Hematopoietic multipotent progenitor cell treated with erythropoietin and hydrocortisone succinate and interleukin-3 and kit ligand, for 8 days (in vitro differentiated cells): ENCODE measurements around the gene AOAH.
"Not testable (repeated sequence)": the region's sequence is repeated elsewhere in the genome, so short reads cannot be mapped to it uniquely, and the experiment has no call there.

Experiments
- DNase-seq: peaks from one replicate; pipeline ENCODE4 v3.0.0-alpha.2; 2015

AOAH gene

GRCh38 chr7:36535866-36536664 lies 188.2 kb downstream of the AOAH start:
- DNase-seq: no peak

GRCh38 chr7:36533717-36534116 lies 190.6 kb downstream of the AOAH start:
- no peak for DNase-seq

- no peak for DNase-seq
These were observed 191.3 kb downstream of the AOAH start for GRCh38 chr7:36532981-36533499.

GRCh38 chr7:36531951-36532350 lies 192.3 kb downstream of the AOAH start:
- DNase-seq: no peak

GRCh38 chr7:36530456-36530855 lies 193.8 kb downstream of the AOAH start:
- no peak for DNase-seq

GRCh38 chr7:36527549-36527913 lies 196.8 kb downstream of the AOAH start:
- no peak for DNase-seq

GRCh38 chr7:36526863-36527548 lies 197.3 kb downstream of the AOAH start:
- peak; percentile 72 for DNase-seq

- no peak for DNase-seq
These were observed 200.8 kb downstream of the AOAH start for GRCh38 chr7:36523371-36524101.

DNA sequence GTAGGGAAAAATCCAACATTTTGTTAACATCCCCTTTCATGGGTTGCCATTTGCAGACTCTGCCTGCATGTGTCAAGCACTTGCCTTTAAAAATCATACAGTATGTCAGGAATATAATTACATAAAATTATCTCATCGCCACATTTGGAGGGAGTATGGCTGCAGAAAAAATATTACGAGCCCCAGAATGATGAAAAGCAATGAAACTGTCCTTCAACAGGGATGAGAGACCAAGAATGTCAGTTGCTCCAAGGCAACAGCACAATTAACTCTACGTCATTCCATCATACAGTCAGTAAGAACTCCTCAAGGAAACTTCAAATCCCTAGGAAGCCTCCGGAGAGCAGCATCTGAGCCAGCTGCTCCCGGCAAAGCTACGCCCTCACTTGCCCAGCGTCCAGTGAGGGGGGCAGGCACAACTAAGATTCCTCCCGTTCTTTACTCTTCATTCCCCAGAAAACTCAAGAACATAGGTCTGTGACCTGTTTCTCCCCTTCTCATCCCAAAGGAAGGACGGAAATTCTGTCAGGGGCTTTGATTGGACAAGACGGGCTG lies 201.8 kb downstream of the AOAH start:
- no peak for DNase-seq

DNA sequence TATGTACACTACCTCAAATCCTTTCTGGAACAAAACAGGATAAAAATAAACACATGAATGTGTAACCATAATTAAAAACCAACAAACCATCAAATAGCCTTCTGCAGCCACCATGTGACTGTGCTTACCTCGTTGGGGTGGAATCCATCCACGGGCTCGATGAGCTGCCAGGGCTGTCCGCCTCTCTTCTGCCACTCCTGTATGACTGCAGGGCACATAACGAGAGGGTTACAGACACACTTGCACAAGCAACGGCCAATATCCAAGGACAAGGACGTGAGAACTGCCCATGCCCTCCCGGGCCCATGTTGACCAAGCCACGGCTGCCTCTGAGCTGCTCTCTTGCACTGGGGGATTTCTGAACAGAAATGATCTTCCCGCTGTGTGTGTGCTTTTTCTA lies 202.4 kb downstream of the AOAH start:
- no peak for DNase-seq

DNA sequence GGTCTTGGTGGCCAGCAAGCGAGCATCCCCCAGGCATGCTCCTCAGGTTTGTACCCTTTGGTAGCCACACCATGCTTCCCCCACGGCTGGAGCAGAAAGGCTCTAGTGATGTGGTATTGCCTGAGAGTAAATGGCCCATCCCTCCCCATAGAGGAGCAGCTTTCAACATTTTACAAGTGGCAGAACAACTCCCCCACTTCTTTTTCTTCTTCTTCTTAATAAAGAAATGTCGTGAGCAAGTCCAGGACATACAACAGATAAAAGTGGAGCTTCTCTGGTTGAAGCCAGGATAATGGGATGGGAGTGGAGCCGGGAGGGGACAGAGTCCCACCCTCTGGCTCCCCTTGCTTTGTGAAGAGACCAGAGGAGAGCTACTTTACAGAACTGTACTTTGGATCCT lies 203.2 kb downstream of the AOAH start:
- DNase-seq: no peak

DNA sequence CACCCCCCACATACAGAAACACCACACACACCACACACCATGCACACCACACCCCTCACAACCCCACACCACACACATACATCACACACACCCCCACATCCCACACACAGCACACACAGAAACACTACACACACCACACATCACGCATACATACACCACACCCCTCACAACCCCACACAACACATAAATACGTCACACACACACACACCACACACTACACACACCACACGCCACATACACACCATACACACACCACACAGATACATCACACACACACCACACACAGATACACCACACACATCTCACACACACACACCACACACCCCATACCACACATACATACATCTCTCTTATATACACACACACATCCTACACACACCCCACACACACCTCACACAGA lies 208.4 kb downstream of the AOAH start:
- DNase-seq: no peak

DNA sequence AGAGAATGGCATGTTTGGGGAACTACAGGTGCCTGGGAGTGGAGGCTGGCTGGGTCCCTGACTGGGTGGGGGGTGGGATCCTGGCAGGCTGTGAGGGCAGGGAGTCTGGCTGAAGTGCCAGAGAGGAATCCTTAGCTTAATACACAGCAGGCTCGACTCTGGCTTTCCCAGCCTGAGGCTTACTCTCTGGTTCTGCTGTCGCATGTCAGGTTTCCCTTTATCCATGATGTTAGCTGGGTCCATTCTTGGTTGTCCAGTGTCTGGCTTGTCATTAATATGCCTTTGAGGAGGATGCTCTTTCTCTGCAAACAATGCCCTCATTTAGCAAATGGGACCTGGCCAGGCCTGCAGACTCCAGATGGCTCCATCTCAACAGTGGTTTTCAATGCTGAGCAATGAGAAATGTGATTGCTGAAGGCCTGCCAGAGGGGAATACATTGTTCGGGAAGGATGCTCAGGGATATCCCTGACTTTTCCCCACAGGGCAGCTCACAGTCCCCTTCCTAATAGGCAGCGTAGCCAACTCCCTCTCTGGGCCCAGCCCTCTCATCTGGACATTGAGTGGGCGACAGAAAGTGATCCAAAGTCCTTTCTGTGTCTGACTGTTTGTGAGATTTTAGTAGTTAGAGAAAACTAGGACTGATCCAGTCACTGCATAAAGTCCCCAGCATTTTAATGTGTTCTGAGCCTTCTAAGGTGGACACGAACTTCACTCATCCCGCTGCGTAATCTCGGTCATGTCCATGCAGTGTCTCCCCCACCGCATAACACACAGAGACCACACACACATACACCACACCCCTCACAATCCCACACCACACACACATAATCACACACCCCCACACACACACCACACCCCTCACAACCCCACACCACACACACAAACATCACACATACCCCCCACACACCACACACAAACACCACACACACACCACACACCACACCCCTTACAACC lies 209.7 kb downstream of the AOAH start:
- DNase-seq: no peak

DNA sequence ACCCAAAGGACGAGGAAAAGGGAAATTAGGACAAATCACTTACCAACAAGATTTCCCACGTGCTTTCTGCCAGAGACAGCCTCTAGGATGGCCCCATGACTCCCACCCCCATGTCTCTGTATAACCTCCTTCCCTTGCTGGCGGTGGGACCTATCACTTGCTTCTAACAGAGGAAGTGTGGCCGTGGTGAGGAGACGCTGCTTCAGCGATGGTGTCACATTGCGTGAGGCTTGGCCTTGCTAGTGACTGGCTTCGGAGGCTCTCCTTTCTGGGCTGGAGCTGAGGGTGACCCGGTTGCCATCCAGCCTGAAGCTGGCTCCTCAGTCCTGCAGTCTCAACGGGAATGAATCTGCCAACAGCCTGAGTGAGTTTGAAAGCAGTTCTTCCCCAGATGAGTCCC lies 210.9 kb downstream of the AOAH start:
- DNase-seq: no peak

DNA sequence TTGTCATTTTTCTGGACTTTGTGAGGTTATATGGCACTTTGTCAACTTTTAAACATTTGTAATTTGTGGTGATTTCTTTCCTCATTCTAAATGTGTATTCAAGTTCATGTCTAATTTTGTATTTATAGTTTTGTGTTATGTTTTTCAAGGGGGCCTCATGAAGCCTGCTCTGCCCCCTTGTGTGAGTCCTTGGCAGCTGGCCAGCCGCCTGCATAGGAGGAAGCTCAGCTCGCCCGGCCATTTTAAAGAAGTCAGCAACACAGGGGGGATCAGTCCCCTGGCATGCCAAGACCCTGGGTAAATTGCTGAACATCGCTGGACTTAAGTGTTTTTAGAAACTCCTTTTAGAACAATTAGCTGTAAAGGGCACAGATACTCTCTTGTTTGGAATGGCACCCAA lies 211.7 kb downstream of the AOAH start:
- no peak for DNase-seq

DNA sequence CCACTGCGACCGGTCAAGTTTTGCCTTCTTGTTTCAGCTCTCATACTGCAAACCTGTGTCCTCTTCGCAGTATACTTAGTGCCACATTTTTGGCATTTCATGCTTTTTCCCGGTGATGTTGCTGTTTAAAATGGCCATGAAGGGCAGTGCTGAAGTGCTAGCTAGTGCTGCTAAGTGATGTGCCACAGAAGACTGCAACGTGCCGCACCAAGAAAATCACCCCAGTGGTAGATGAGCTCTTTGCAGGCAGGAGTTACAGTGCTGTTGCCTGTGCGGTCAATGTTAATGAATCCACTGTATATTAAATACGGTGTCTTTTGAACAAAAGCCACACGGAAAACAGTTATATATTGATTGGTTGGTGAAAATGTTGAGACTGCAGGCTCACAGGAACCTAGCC lies 214.3 kb downstream of the AOAH start:
- no peak for DNase-seq

DNA sequence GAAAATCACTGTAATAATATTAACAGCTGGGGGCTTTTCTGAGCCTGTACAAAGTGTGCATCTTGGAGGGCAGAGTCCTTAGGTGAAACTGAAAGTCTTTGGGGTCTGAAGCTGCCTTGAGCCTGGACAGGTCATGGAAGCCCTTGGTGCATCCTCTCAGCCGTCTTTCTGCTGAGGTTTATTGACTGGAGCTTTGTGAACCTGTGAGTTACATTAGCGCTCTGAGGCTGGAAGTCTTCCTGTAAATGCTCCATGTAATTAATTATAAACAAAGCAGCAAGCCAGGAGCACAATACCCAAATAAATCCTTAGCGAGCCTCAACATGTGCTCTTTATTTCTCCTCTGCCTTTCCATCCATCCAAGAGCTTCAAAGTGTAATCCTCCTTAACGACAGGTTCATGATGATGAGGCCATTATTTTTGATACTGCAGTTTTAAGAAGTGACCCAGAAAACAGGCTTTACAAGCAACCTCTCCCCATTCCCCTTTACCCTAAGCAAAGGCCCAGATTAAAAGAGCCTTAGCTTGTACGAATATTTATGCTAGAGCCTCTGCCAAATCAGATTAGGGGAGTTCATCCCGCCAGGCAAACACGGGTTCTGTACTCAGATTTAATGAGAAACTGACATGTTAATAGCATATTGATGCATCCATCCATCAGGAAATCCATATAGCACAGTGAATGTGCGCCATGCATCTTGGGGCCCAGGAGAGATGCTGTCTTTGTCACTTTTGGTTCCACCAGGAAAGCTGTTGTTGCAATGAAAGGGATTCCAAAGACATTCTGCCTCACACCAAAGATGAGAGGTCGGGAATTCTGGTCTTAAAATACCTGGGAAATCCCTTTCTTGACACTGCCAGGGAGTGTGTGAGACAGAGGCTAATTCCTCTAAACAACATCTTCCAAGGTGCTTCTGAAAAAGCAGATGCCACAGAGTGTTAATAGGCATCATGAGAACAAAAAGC lies 216.5 kb downstream of the AOAH start:
- DNase-seq: no peak

DNA sequence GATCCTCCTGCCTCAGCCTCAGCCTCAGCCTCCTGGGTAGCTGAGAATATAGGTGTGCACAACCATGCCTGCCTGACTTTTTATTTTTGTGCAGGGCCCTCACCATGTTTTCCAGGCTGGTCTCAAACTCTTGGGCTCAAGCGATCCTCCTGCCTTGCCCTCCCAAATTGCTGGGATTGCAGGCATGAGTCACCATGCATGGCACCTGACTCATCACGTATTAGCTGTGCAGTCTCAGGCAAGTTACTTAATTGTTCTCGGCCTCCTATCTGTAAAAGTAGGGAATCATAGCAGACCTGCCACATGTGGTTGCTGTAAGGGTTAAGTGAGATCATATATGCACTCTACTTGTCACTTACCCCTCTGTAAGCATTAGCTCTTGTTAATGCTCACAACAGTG lies 217.5 kb downstream of the AOAH start:
- no peak for DNase-seq

GRCh38 chr7:36506130-36506798 lies 218.0 kb downstream of the AOAH start:
- DNase-seq: no peak

DNA sequence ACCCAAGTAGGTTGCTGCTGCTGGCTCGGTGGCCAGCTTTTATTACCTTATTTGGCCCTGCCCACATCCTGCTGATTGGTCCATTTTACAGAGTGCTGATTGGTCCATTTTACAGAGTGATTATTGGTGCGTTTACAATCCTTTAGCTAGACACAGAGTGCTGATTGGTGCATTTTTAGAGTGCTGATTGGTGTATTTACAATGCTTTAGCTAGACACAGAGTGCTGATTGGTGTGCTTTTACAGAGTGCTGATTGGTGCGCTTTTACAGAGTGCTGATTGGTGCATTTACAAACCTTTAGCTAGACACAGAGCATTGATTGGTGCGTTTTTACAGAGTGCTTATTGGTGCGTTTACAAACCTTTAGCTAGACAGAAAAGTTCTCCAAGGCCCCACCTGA lies 219.7 kb downstream of the AOAH start:
- not testable (repeated sequence) for DNase-seq
